Measurements from ENCODE around the gene LDLRAD4. TPM values are rescaled to one million over a fixed set of nuclear protein-coding genes. Genes with fewer than 3 reads are reported as not detected.

The LDLRAD4 gene
- total RNA-seq, 1 donor from 2014 or later: 3.0 TPM

DNA sequence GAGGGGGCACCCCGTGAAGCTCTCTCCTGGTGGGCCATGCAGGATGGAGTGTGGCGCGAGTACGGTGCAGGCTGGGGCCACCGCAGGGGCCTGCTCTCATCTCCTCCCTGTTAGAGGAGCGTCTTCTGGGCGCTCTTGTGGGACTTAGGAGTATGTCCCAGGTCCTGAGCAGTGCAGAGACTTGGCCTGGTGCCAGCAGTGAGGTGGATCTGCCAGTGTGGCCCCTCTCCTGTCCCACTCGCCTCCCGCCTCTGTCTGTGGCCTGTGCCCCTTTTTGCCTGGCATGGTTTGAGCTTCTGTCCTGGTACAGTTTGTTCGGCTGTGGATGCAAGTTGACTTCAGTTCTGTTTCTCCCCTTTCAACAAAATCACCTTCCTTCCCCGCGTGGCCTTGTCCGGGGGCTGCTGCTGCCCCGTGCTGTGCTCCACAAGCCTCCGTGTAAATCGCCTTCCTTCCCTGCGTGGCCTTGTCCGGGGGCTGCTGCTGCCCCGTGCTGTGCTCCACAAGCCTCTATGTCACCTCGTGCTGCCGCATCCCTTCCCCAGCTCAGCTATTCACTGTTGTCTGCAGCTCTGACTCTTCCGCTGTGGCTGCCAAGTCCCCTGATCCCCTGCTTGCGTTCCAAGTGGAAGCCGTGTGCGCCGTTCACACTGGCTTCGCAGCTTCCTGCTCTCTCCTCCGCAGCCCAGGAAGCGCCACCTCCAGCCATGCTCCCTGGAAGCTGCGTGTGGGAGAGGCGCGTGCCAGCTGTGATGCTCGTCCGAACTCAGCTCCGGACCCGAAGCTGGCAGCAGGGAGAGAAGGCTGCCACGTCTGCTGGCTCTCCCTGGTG, 13.7 kb downstream of the LDLRAD4 start:
- ATAC-seq: no peak

DNA sequence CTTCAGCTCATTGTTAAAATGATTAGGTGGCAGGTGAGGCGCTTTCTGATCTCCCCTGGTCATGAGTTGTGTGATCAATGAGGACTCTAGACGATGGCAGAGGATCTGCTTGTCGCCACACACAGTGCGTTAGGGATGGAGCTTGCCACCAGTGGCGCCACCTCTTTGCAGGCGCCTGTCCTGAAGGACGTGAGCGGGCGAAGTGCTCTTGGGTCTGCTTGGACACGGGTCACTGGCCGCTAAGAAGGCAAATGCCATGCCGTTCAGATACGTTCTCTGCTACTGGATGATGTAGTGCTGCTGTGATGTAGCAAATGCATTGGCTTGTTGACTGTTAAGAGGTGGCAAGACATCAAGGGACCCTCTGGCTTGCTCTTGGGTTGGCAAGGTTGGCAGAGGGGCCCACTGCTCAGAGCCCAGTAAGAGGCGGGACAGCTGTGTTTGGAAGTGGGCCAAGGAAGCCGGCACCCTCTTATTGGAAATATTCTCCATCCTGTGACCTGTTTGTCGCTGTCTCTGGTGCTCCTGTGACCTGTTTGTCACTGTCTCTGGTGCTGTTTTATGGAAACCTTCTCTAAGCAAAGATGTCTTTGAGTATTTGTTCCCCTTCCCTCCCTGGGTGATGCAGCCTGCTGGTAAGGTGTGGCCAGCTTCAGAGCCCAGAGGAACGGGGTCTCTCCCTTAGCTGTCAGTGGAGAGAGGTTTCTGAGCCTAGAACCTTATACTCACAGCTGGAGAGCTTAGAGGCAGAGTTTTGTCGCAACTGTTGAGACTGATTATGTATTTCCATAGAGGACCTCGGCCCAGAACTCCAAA, 14.6 kb downstream of the LDLRAD4 start:
- ATAC-seq: no peak

GRCh38 chr18:13233787-13234783, 15.5 kb downstream of the LDLRAD4 start:
- ATAC-seq: peak; percentile 11

GRCh38 chr18:13235421-13235831, 16.9 kb downstream of the LDLRAD4 start:
- no peak for ATAC-seq

- ATAC-seq: no peak
Observed at GRCh38 chr18:13235981-13236380, 17.4 kb downstream of the LDLRAD4 start.

- no peak for ATAC-seq
Observed at GRCh38 chr18:13236411-13236810, 17.9 kb downstream of the LDLRAD4 start.

DNA sequence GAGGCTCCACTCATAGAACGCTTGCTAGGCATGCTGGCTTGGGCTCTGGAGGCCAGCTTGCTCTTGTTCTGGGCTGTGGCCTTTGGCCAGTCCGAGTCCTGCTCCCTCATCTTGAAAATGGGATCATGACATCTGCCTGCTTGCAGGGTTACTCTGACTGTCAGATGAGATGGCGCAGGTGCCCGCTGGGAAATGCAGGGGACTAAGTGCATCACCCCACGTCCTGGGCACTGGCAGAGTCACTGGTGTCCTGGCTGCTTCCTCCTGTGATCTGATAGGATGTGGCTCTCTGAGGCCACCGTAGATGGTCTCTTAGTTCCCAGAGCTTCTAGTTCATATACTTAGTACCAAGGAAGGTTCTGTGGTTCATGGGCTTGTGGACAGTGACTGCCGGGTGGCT, 18.5 kb downstream of the LDLRAD4 start:
- ATAC-seq: no peak

GRCh38 chr18:13237641-13238040, 19.1 kb downstream of the LDLRAD4 start:
- no peak for ATAC-seq

GRCh38 chr18:13239171-13239956, 20.8 kb downstream of the LDLRAD4 start:
- ATAC-seq: no peak

DNA sequence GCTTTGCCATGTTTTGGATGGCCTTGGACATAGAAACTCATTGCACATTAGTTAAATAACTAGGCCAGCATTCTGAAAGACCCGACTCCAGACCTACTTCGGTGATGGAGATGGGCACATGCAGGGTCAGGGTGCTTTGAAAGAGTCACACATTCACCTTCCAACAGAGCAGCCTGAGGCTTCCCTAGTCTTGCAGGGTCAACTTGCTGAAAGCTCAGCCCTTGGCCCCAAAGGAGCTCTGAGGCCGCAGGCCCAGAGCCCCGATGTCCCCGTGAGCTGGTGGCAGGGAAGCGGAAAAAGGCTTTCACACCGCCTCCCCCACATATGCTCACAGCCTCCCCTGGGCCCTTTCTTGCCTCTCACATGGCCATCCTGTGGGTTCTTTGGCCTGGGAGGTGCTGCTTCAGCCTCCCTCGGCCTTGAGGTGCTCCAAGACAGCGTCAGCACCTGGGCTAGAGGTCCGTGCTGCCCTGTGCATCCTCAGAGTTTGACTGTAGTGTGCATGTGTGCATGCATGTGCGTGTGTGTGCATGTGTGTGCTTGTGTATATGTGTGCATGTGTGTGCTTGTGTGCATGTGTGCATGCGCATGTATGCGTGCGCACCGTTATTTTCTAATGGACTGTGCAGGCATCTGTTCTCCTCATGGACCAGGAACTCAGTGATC, 21.6 kb downstream of the LDLRAD4 start:
- ATAC-seq: no peak

DNA sequence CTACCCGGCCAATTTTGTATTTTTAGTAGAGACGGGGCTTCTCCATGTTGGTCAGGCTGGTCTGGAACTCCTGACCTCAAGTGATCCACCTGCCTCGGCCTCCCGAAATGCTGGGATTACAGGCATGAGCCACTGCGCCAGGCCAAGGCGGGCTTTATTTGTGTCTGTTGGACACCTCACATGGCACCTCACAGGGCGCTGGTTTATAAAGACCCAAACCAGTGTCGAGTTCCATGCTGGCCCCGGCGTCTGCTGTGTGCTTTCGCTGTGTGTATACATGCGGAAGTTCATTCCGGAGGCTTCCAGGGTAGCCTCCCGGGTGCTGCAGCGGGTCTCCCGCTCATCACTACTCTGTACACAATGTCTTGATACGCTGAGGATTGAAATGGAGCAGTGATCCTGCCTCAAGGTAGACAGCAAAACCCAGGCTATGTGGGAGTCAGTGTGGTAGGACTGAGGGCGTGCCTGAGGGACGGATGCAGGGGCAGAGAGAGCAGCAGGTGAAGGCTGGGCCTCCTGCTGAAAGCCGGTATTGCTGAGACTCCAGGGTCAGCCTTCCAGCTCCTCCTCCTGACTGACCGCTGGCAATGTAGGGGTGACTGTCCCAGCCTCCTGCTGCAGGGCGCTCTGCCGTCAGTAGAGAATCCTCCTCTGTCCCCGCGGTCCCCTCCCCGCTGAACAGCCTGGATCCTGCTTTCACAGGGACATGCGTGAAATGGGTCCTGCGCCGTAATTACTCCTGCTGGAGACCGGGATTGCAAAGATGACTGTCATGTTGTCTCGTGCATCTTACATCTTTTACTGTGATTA, 22.7 kb downstream of the LDLRAD4 start:
- no peak for ATAC-seq

GRCh38 chr18:13241893-13242175, 23.3 kb downstream of the LDLRAD4 start:
- ATAC-seq: no peak

GRCh38 chr18:13242797-13243196, 24.2 kb downstream of the LDLRAD4 start:
- no peak for ATAC-seq

GRCh38 chr18:13243363-13243762, 24.8 kb downstream of the LDLRAD4 start:
- no peak for ATAC-seq

GRCh38 chr18:13244135-13244534, 25.6 kb downstream of the LDLRAD4 start:
- ATAC-seq: no peak

DNA sequence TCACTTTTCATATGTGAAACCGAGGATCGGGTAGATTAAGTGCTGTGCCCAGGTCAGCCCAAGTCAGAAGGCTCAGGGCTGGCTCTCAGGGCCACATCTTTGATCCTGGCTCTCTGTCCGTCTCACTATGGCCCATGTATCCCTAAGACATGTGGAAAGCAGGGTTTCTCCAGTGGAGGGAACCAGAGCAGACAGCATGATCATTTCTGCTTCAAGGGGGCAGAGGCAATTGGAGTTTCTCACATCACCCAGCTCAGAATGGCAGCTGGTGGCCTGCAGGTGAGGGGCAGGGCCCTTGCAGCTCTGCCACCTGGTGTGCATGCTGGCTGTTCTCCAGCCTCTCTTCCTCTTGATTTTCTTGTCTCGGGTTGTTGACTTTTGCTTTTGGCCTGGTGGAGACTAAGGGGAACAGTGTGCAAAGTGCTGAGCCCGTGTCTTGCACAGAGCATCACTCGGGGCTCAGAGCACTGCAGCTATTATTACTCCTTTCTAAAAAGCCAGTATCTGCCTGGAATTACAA, 27.0 kb downstream of the LDLRAD4 start:
- no peak for ATAC-seq

- no peak for ATAC-seq
Observed at GRCh38 chr18:13246121-13246520, 27.6 kb downstream of the LDLRAD4 start.

- ATAC-seq: no peak
Observed at GRCh38 chr18:13246591-13246990, 28.0 kb downstream of the LDLRAD4 start.

DNA sequence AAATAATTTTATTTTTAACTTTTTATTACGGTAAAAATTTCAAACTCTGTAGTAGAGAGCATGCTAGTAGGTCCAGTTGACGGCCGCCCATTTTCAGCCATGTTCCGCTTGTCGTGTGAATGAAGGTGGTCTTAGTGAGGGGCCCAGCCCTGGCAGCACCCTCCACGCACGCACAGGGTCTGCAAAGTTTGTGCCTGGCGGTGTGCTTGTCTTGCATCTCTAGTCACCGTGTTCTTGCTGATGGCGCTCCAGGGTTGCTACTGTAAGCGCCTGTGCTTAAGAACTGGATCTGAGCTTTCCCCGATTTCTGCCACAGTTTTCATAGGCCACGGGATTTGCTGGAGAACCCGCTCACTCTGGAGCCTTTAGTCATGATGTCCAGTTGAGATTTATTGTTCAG, 28.9 kb downstream of the LDLRAD4 start:
- ATAC-seq: no peak

All from esophagus mucosa (tissue), 1 donor.